Brain microvascular endothelial cell (primary cell): ENCODE results near the gene DENND1A.

Experiments used
- DNase-seq: peaks from one replicate; pipeline ENCODE4 v3.0.0-alpha.2; 2020
- H3K27ac ChIP-seq: fragments of 250-450 bp; sonication (Bioruptor Pico); 2 replicates; pipeline ENCODE4 v1.5.1; 2020; ENCODE audit warnings: mild to moderate bottlenecking, moderate library complexity
- H3K27me3 ChIP-seq: fragments of 250-450 bp; sonication (Bioruptor Pico); replicated peaks from 2 replicates; pipeline ENCODE4 v1.5.1; 2020; ENCODE audit warnings: mild to moderate bottlenecking
- H3K36me3 ChIP-seq: fragments of 250-450 bp; sonication (Bioruptor Pico); replicated peaks from 2 replicates; pipeline ENCODE4 v1.5.1; 2020; ENCODE audit warnings: mild to moderate bottlenecking
- H3K4me3 ChIP-seq: 2 replicates; pipeline ENCODE4 v1.5.1; 2011; ENCODE audit warnings: low read depth, mild to moderate bottlenecking, control low read depth, low read length, moderate library complexity
- in situ Hi-C: cut with HindIII; loops from 2 replicates; pipeline ENCODE4 v1.10.0; 2017; ENCODE audit warnings: low sequenced_read_pairs, low pct_ligation_motif_present
- TF ChIP-seq, protein P1 (sequence below): IDR thresholded peaks from 2 replicates; pipeline ENCODE4 v1.5.1; 2011; ENCODE audit warnings: low read depth, mild to moderate bottlenecking, moderate library complexity, low read length, control low read depth, inconsistent platforms; ENCODE audit errors: missing control alignments

Gene DENND1A

GRCh38 chr9:123772374-123772773 is 157.6 kb downstream of the DENND1A start:
- no peak for DNase-seq
- Histone ChIP-seq H3K27me3 (no peaks in the 10 kb centered on the region), H3K27ac (no peak overlapping the region), H3K4me3 (no peak overlapping the region), H3K36me3 (no peaks in the 10 kb centered on the region)
- TF ChIP-seq, protein P1, sequence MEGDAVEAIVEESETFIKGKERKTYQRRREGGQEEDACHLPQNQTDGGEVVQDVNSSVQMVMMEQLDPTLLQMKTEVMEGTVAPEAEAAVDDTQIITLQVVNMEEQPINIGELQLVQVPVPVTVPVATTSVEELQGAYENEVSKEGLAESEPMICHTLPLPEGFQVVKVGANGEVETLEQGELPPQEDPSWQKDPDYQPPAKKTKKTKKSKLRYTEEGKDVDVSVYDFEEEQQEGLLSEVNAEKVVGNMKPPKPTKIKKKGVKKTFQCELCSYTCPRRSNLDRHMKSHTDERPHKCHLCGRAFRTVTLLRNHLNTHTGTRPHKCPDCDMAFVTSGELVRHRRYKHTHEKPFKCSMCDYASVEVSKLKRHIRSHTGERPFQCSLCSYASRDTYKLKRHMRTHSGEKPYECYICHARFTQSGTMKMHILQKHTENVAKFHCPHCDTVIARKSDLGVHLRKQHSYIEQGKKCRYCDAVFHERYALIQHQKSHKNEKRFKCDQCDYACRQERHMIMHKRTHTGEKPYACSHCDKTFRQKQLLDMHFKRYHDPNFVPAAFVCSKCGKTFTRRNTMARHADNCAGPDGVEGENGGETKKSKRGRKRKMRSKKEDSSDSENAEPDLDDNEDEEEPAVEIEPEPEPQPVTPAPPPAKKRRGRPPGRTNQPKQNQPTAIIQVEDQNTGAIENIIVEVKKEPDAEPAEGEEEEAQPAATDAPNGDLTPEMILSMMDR = no peak
- in situ Hi-C loops = no loop called here

DNA sequence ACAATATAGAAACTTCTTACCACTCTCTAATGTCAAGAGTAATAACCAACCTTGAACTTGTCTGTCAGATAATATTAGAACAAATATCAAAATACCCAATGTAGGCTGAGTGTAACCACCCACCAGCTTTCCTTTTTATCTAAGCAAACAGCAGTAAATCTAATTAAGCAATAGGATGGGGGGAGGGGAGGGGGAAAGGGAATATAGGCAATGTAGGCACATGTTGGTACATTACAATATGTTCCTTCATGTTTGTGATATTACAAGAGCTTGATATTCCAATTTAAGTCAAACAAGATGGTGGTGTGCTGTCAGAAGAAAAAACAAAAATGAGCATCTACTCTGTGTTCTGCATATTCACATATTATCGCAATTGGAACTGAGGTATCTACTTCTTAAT is 158.2 kb downstream of the DENND1A start:
- in situ Hi-C loops = no loop called here
- TF ChIP-seq, protein P1 = no peak
- Histone ChIP-seq H3K36me3 (no peaks in the 10 kb centered on the region), H3K27me3 (no peaks in the 10 kb centered on the region), H3K27ac (no peak overlapping the region), H3K4me3 (no peak overlapping the region)
- no peak for DNase-seq

DNA sequence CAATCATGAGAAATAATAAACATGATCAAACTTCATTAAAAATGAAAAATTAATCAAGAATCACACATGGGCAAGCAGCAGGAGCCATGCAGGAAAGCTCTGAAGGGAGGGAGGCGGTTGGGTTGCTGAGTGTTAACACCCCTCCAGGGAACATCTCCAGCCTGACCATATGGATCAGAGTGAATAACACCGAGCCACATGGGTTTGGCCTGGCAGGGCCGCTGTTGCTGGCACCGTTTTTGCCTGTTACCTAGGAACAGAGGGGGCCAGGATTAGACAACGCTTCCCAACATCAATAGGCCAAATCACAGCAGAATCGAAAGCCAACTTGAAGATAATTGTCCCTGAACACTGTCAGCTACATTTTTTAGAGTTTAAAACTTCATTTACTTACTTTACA is 160.2 kb downstream of the DENND1A start:
- in situ Hi-C loops = no loop called here
- no peaks in the 10 kb centered on the region for H3K27me3 ChIP-seq
- TF ChIP-seq, protein P1 = no peak
- DNase-seq = no peak
- no peaks in the 10 kb centered on the region for H3K36me3 ChIP-seq
- H3K4me3 ChIP-seq = no peak overlapping the region
- no peak overlapping the region for H3K27ac ChIP-seq

- Histone ChIP-seq H3K27me3 (no peaks in the 10 kb centered on the region), H3K27ac (peak overlapping the region; percentile 3), H3K4me3 (no peak overlapping the region), H3K36me3 (no peaks in the 10 kb centered on the region)
- DNase-seq = peak; percentile 61
- TF ChIP-seq, protein P1 = no peak
- in situ Hi-C loops = no loop called here
Observed at GRCh38 chr9:123763910-123764588, 165.9 kb downstream of the DENND1A start.

DNA sequence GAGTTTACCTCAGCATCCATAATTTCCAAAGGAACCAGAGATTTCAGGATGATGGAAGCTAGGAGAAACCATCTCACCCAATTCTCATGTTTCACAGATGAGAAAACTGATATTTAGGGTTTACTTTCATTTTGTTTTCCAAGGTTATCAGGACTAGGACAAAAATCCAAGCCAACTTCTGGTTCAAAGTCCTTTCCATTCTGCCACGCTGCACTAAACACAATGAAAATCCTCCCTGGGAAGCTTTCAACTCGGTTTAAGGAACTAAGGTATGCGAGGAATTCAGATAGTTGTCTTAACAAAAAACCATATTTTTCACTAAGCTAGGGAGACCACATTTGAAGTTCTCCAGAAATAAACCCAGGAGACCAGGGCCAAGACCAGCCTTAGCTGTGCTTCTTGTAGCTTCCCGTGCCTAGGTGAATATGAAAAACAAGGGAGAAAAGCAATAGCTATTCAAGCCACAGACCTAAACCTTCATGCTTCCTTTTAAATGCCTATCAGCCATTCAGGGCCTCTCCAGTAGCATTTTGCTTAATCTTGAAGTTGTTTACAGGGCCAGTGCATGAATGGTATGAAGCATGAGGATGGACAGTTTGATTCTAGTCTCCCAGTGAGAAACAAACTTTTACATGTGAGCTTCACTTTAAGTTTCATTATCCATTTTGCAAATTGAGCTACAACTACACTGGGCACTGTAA is 167.9 kb downstream of the DENND1A start:
- TF ChIP-seq, protein P1 = no peak
- in situ Hi-C loops = no loop called here
- H3K36me3 ChIP-seq = no peaks in the 10 kb centered on the region
- H3K27me3 ChIP-seq = no peaks in the 10 kb centered on the region
- no peak overlapping the region for H3K27ac ChIP-seq
- H3K4me3 ChIP-seq = no peak overlapping the region
- no peak for DNase-seq

GRCh38 chr9:123757960-123758359 is 172.0 kb downstream of the DENND1A start:
- H3K27me3 ChIP-seq = no peaks in the 10 kb centered on the region
- TF ChIP-seq, protein P1 = no peak
- in situ Hi-C loops = no loop called here
- no peak overlapping the region for H3K4me3 ChIP-seq
- no peaks in the 10 kb centered on the region for H3K36me3 ChIP-seq
- no peak overlapping the region for H3K27ac ChIP-seq
- no peak for DNase-seq
